GM12874 (cell line): Measurements from ENCODE around the gene PKP4.

ENCODE experiments used
- TF ChIP-seq, protein P1 (sequence below): IDR thresholded peaks from 2 replicates; pipeline ENCODE4 v1.5.1; 2011; ENCODE audit warnings: low read depth, mild to moderate bottlenecking, control low read depth, low read length, moderate library complexity; ENCODE audit not compliant: insufficient read depth

PKP4 gene

DNA sequence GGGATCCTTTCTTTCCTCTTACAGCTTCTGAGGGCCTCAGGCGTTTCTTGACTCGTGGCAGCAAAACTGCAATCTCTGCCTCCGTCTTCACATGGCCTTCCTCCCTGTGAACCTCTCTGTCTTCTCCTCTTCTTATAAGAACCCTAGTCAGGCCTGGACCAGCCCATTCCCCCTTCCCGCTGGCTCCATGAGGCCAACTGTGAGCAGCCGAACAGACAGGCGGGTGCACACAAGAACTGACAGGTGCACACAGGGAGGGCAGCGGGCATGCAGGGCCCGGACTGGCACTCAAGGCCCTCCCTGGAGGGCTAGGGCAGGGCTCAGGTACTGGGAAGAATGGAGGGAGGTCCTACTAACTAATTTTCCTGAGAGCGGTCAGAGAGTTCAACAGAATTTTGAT is 246.0 kb downstream of the PKP4 start:
- TF ChIP-seq, protein P1, sequence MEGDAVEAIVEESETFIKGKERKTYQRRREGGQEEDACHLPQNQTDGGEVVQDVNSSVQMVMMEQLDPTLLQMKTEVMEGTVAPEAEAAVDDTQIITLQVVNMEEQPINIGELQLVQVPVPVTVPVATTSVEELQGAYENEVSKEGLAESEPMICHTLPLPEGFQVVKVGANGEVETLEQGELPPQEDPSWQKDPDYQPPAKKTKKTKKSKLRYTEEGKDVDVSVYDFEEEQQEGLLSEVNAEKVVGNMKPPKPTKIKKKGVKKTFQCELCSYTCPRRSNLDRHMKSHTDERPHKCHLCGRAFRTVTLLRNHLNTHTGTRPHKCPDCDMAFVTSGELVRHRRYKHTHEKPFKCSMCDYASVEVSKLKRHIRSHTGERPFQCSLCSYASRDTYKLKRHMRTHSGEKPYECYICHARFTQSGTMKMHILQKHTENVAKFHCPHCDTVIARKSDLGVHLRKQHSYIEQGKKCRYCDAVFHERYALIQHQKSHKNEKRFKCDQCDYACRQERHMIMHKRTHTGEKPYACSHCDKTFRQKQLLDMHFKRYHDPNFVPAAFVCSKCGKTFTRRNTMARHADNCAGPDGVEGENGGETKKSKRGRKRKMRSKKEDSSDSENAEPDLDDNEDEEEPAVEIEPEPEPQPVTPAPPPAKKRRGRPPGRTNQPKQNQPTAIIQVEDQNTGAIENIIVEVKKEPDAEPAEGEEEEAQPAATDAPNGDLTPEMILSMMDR, result no peak

DNA sequence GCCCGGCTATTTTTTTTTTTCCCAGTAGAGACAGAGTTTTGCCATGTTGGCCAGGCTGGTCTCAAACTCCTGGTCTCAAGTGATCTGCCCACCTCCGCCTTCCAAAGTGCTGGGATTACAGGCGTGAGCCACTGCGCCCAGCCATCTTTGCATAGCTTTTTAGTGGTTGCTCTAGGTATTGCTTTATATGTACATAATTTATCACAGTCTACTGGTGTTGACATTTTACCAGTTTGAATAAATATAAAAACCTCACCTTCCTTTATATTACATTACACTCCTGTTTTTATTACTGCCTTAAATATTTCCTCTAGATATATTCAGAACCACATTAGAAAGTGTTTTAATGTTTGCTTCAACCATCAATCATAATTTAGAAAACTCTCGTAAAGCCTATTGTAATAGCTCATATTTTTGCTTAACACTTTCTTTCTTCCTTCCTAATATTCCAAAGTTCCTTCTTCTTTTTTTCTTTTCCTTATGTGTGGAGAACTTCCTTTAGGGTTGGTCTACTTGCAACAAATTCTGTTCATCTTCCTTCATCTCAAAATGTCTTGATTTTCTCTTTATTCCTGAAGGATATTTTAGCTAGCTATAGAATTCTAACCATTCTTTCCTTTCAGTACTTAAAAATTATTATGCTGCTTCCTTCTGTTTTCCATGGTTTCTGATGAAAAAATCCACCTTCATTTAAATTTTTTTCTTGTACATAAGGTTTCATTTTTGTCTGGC is 256.2 kb downstream of the PKP4 start:
- TF ChIP-seq, protein P1, result no peak

DNA sequence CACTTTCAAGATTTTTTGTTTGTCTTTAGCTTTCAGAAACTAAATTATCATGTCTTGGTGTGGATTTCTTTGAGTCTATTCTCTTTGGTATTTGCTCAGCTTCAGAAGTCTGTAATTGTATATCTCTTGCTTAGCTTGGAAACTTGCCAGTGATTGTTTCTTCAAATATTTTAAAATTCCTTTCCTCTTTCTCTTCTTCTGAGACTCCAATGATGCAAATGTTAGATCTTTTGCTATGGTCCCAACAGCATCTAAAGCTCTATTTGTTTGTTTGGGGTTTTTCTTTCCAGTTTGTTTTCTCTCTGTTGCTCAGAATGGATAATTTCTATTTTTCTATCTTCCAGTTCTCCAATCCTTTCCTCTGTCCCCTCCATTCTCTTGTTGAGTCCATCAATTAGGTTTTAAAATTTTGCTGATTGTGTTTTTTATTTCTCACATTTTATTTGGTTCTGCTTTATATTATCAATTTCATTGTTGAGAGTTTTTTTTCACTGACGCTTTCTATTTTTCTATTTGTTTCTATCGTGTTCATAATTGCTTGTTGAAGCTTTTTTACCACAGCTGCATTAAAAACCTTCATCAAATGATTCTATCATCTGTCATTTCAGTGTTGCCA is 256.9 kb downstream of the PKP4 start:
- TF ChIP-seq, protein P1, result no peak

DNA sequence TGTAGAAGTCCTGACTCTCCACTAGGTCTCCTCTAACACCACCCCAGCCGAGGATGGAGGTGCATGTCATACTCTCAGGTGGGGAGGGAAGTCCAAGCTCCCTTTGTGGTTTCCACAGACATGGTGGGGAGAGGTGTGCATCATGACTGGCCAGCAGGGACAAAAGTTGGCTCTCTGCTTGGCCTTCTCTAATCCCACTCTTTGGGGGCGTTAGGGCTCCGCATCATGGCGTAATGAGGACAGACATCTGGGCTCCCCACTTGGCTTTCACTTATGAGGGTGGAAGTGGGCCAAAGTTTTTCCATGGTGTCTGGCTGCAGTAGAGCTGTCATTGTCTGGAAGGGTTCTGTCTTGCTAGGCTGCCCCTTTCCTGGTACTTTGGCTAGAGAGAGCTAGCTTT is 257.7 kb downstream of the PKP4 start:
- TF ChIP-seq, protein P1, result no peak

DNA sequence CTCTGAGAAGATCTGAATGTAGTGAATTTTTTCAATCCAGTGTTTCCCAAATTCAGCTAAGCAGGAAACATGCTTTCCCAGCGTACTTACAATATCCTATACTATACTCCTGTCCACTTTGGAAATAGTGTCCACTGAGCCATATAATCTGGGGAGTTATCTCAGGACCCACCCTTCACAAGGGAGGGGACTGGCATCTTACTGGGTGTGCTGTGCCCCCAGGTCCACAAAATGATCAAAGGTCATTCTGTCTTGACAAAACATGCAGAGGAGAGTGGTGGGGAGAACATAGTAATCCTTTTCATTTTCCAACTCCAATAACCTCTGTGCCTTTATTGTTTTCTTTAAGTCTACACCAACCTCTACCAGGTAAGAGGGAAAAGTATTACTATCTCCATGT is 258.6 kb downstream of the PKP4 start:
- TF ChIP-seq, protein P1, result no peak

DNA sequence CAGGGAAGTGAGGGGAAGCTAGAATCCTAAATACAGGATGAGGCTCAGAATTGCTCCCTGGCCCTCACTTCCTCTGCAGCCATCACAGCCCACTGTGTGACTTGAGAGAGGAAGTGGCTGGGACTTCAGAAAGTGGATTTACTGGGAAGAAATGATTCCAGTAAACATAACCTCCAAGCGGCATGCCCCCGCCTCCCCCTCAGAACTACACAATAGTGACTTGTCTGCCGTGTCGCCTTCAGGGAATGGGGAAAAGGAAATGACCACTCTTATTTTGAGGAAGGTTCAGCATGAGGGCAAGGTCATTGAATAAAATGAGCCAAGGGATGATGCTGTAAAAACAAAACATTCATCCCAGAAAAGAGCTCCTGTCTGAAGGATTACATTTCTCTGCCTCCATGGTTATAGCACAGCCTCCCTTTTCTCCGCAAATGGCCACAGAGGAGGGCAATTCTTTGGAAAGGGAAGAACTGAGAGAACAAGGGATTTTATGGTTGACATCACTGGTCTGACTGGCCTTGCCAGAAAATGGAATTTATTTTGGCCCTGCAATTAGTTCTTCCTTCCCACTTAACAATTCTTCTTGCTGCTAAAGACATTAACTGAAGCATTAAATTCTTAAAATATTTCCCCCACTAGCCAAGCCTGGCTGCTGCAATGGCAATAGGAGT is 259.5 kb downstream of the PKP4 start:
- TF ChIP-seq, protein P1, result no peak

DNA sequence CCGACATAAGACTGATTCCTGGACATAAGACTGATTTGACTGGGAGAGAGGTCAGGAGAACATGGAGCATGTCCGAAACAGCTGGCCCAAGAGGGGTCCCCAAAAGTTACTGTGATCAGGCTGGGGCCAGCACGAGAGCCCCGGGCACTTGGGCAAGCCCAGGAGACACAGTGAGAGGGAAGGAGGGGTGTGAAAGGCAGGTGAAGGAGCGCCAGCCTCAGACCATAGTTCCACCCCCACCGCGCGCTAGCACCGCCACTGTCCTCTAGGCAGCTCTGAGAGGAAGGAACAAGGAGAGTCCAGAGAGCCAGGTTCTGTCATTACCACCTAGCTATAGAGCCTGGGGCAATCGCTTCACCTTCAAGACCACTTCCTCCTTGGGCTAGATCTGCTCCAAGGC is 260.2 kb downstream of the PKP4 start:
- TF ChIP-seq, protein P1, result no peak
